Measurements from ENCODE around the gene FMNL3.

- TF ChIP-seq, protein P1, sequence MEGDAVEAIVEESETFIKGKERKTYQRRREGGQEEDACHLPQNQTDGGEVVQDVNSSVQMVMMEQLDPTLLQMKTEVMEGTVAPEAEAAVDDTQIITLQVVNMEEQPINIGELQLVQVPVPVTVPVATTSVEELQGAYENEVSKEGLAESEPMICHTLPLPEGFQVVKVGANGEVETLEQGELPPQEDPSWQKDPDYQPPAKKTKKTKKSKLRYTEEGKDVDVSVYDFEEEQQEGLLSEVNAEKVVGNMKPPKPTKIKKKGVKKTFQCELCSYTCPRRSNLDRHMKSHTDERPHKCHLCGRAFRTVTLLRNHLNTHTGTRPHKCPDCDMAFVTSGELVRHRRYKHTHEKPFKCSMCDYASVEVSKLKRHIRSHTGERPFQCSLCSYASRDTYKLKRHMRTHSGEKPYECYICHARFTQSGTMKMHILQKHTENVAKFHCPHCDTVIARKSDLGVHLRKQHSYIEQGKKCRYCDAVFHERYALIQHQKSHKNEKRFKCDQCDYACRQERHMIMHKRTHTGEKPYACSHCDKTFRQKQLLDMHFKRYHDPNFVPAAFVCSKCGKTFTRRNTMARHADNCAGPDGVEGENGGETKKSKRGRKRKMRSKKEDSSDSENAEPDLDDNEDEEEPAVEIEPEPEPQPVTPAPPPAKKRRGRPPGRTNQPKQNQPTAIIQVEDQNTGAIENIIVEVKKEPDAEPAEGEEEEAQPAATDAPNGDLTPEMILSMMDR (IDR thresholded peaks at IDR 0.05): no peak
- TF ChIP-seq POLR2A (IDR thresholded peaks at IDR 0.05): no peak
These were observed 22.8 kb downstream of the FMNL3 start for GRCh38 chr12:49684310-49684854.

All from body of pancreas (tissue), 4 donors.